Breast epithelium (tissue), 3 donors: ENCODE data around the gene RASGRP1.

Experiments used
- POLR2A ChIP-seq: fragments of 450-650 bp; IDR thresholded peaks from one replicate; pipeline ENCODE4 v1.6.1; 2016; ENCODE audit warnings: antibody characterized with exemption, mild to moderate bottlenecking, moderate library complexity
- TF ChIP-seq, protein P1 (sequence below), 3 donors: fragments of 450-650 bp; IDR thresholded peaks; one replicate each; pipeline ENCODE4 v1.5.1; 2016 to 2017; ENCODE audit warnings: antibody characterized with exemption in 3 of 3, mild to moderate bottlenecking in 3 of 3, moderate library complexity in 3 of 3

DNA sequence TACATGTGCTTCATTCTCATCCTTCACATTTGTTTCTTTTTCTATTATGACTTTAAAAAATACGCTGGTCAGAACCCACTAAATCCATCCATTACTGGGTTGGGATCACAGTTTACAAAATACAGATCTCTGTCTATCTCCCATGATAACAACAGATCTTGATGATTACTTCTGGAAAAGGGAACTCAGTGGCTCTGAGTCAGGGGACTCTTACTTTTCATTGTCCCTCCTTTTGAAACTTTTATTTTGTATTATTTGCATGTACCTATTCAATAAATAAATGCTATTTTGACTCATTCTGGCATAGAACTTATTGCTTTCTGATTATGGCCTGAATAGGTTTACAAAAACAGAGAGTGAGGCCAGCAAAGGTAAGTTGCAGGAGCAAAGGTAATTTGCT is 11.6 kb upstream of the RASGRP1 start:
- TF ChIP-seq, protein P1, sequence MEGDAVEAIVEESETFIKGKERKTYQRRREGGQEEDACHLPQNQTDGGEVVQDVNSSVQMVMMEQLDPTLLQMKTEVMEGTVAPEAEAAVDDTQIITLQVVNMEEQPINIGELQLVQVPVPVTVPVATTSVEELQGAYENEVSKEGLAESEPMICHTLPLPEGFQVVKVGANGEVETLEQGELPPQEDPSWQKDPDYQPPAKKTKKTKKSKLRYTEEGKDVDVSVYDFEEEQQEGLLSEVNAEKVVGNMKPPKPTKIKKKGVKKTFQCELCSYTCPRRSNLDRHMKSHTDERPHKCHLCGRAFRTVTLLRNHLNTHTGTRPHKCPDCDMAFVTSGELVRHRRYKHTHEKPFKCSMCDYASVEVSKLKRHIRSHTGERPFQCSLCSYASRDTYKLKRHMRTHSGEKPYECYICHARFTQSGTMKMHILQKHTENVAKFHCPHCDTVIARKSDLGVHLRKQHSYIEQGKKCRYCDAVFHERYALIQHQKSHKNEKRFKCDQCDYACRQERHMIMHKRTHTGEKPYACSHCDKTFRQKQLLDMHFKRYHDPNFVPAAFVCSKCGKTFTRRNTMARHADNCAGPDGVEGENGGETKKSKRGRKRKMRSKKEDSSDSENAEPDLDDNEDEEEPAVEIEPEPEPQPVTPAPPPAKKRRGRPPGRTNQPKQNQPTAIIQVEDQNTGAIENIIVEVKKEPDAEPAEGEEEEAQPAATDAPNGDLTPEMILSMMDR (IDR thresholded peaks at IDR 0.05): no peak
- no peak for TF ChIP-seq POLR2A
